Heart left ventricle (tissue), 16 donors: ENCODE results near the gene HGFAC. TPM values are rescaled to one million over a fixed set of nuclear protein-coding genes. Genes with fewer than 3 reads are reported as not detected.
A peak's percentile ranks its signal among the peaks of the same experiment; 100 is the strongest.

ENCODE experiments used
- ATAC-seq, 4 donors: fragments of 200-7000 bp; cut with Tn5 transposase; one replicate each; pipeline ENCODE4 v1.9.1; 2020 to 2022; ENCODE audit warnings: moderate library complexity in 4 of 4, mild to moderate bottlenecking in 3 of 4, moderate number of reproducible peaks in 1 of 4
- DNase-seq, 5 donors: peaks; one replicate each; pipeline ENCODE4 v3.0.0-alpha.2; 2020
- H3K27ac ChIP-seq, 12 donors: fragments of 200-600 bp; sonication (generic) in 4 of 12; one replicate each; pipeline versions ENCODE4 v1.5.0 to v1.8.0; 2016 to 2022; ENCODE audit warnings: mild to moderate bottlenecking in 2 of 12
- H3K27me3 ChIP-seq, 9 donors: fragments of 200-600 bp; sonication (generic) in 2 of 9; one replicate each; pipeline versions ENCODE4 v1.5.1 to v1.8.0; 2016 to 2022; ENCODE audit warnings: mild to moderate bottlenecking in 3 of 9
- H3K36me3 ChIP-seq, 9 donors: fragments of 200-600 bp; sonication (generic) in 2 of 9; one replicate each; pipeline versions ENCODE4 v1.5.0 to v1.8.0; 2018 to 2022; ENCODE audit warnings: mild to moderate bottlenecking in 2 of 9
- H3K4me1 ChIP-seq, 12 donors: fragments of 200-600 bp; sonication (generic) in 4 of 12; one replicate each; pipeline versions ENCODE4 v1.5.0 to v1.8.0; 2016 to 2022; ENCODE audit warnings: mild to moderate bottlenecking in 3 of 12
- H3K4me3 ChIP-seq, 12 donors: fragments of 200-600 bp; sonication (generic) in 4 of 12; one replicate each; pipeline versions ENCODE4 v1.5.0 to v1.8.0; 2017 to 2022; ENCODE audit warnings: mild to moderate bottlenecking in 9 of 12, moderate library complexity in 4 of 12
- H3K9me3 ChIP-seq, 12 donors: fragments of 200-600 bp; sonication (generic) in 4 of 12; one replicate each; pipeline versions ENCODE4 v1.5.0 to v1.8.0; 2016 to 2022; ENCODE audit warnings: mild to moderate bottlenecking in 1 of 12
- CTCF ChIP-seq, 12 donors: fragments of 200-600 bp; sonication (generic) in 4 of 12; IDR thresholded peaks; one replicate each; pipeline versions ENCODE4 v1.5.0 to v1.8.0; 2018 to 2022; ENCODE audit warnings: antibody characterized with exemption in 12 of 12, mild to moderate bottlenecking in 5 of 12
- POLR2A ChIP-seq, 2 donors: fragments of 450-650 bp; IDR thresholded peaks; one replicate each; pipeline ENCODE4 v1.6.1; 2017; ENCODE audit warnings: antibody characterized with exemption in 2 of 2, mild to moderate bottlenecking in 2 of 2, moderate library complexity in 2 of 2
- WGBS, 4 donors: extraction: QIAGEN DNeasy Blood & Tissue Kit in 2 of 4; methylation state at CpG; one replicate each; pipeline versions ENCODE4 v1.1.5 to v1.1.7; 2013 to 2018; 5-methylcytosine and 5-hydroxymethylcytosine counted together
- intact Hi-C, 10 donors: fragments of 100-400 bp; cut with DNase I; formaldehyde crosslinking; loops; one replicate each; pipeline versions ENCODE4 v1.11.1 to v1.14.2; 2022
- polyA plus RNA-seq, 2 donors: library from polyadenylated mRNA; stranded (reverse); fragments of 200-250 nt; gene quantifications; one replicate each; pipeline ENCODE4 v1.2.3, GENCODE V29; 2013
- total RNA-seq, 9 donors: library from RNA; depleted of rRNA in 2 of 9; stranded (reverse); fragments of >200 nt in 2 of 9; fragmentation: NEBNext Ultra II Directional in 3 of 9; extraction: Animal tissue kit (Norgen Biotek cat#: 25700) in 3 of 9; gene quantifications; one replicate each; pipeline versions ENCODE4 v1.1.0 to v1.2.4, GENCODE V29; 2016 to 2023
- donor health status: ischemic (EF 13 %, LVEDD 7.1; RV severe dilation, severe dysfunction).
- donor health status: healthy with polysubstance abuse.
- donor health status: DM: no; HTN: yes; CAD: no.
- donor health status: DM: no; HTN: no; CAD: no.
- donor health status: ischemic (EF 25% LVEDD 6.9; RV normal size, moderate dysfunction).
- donor health status: ischemic (EF 25% LVEDD 5.7; RV mildly dilated, moderate dysfunction).
- donor health status: healthy.
- donor health status: DM: yes; HTN: yes; CAD: no.
- donor health status: ischemic (EF 35%, LVEDD 5.7; RV mildly dilated, moderate dysfunction).
- donor health status: nonischemic (EF 11% LVEDD 7.7; RV severe dilation, severe dysfunction).
- donor health status: DM: yes; HTN: yes; CAD: no.
- donor health status: PGD.
- donor health status: ischemic (EF 29% LVEDD 5.4; RV normal size, mild dysfunction).
- donor health status: nonischemic (EF 23%, LVEDD 6.1; RV moderate dilation, normal function).

Gene HGFAC
- total and polyA plus RNA-seq, 11 donors, result 0.11 to 0.73 (median 0.47) TPM; not detected in 4

DNA sequence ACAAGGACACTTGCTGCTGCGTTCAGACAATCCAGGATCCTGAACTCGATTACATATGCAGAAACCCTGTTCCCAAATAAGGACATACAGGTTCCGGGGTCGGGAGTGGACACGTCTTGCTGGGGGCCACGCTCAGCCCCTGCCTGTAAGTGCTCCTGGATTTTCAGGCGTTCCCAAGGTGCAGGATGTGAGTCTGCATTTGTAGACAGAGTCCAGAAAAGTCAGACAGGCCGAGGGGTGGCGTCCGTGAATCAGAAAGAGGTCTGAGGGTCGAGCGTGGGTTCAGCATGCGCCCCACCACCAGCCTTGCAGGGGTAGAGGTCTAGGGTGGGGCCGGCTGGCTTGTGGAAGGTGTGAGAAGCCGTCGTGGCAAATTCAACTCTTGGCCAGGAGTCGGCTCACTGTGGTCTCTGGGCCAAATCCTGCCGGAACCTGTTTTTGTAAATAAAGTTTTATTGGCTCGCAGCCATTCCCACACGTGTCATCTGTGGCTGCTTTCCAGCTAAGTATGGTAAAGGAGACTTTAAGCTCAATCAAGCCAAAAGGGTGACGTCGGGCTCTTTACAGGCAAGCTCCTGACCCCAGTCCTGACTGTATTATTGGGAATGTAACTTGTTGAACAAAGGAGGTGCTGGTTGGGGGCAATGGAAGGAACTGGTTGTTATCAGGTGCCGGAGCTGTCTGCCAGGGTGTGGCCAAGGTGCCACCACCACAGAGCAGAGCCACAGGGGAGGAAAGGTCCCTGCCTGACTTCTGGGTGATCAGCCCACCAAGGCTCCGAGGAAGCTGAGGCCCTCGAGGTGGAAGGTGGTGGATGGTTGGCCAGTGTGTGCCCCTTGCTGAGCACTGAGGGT lies 28.7 kb downstream of the HGFAC start:
- Histone ChIP-seq H3K36me3 (no peaks in the 10 kb centered on the region), H3K4me1 (peaks cover 0 to 74% (median 17%) of the 10 kb centered on the region in 12 donors), H3K27ac (peak overlapping the region in 10 of 12 donors; percentile 16 to 82 (median 60)), H3K9me3 (no peaks in the 10 kb centered on the region), H3K4me3 (no peak overlapping the region), H3K27me3 (peaks cover 0 to 4% (median 0%) of the 10 kb centered on the region in 9 donors)
- DNase-seq, result peak in 1 of 5 donors; percentile 27
- 44 to 58% (median 46%) methylated on average over 24 to 25 of the region's 25 CpGs for WGBS, 4 donors
- TF ChIP-seq POLR2A (IDR thresholded peaks at IDR 0.05) (no peak), CTCF (IDR thresholded peaks at IDR 0.05) (no peak)
- ATAC-seq, result no peak
- intact Hi-C loops, result no loop called here

DNA sequence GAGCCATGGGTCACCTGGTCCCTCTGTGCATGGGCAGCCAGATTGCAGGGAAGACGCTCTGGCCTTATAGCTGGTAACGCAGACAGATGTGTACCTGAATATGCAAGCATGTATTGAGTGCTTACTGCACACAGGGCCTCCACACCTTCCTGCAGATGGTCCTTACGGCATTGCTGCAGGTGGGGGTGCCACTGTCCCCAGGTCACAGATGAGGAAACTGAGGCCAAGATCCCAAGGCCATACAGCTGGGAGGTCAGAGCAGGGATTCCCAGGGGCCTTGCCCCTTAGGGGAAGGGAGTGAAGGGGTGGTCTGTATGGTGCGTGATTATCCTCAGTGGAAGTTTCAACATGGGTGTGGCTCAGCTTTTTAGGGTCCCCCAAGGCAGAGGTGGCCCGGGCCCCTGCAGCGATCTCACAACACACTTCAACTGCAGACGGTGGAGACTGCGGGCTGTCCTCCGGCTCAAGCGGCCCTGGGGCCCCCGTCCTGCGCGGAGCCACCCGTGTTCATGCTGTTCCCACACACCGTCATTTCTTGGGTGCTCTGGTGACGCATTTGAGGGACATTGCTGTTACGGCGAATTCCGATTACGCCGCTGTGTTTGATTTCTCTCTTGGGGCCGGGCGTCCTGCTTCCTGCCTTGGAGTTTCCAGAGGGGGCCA lies 29.5 kb downstream of the HGFAC start:
- Histone ChIP-seq H3K36me3 (no peaks in the 10 kb centered on the region), H3K9me3 (no peaks in the 10 kb centered on the region), H3K27ac (peak overlapping the region in 1 of 12 donors; percentile 82), H3K27me3 (peaks cover 0 to 3% (median 0%) of the 10 kb centered on the region in 9 donors), H3K4me1 (peaks cover 0 to 66% (median 16%) of the 10 kb centered on the region in 12 donors), H3K4me3 (no peak overlapping the region)
- no peak for ATAC-seq
- TF ChIP-seq POLR2A (IDR thresholded peaks at IDR 0.05), result no peak
- no peak for TF ChIP-seq CTCF (IDR thresholded peaks at IDR 0.05)
- no peak for DNase-seq
- intact Hi-C loops, result no loop called here
- 87 to 91% (median 88%) methylated on average over 22 to 23 of the region's 23 CpGs for WGBS, 4 donors

DNA sequence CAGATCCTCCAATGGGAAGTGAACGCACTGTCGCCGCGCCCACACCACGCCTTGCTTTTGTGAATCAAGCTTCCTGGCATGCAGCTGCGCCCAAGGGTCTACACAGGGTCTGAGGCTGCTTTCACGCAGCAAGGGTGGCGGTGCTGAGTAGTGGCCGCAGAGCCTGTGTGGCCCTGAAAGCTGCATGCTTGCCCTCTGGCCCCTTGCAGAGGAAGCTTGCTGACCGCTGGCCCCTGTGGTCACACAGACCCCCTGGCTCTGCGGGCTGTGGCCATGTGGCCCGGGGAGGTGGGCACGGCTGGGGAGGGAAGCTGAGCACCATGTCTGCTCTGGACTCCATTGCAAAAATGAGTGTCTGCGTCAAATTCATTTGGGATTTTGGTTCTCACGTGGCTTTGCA lies 30.1 kb downstream of the HGFAC start:
- H3K36me3 ChIP-seq, result peaks cover 0 to 6% (median 0%) of the 10 kb centered on the region in 9 donors
- TF ChIP-seq POLR2A (IDR thresholded peaks at IDR 0.05), result no peak
- no peak for TF ChIP-seq CTCF (IDR thresholded peaks at IDR 0.05)
- H3K9me3 ChIP-seq, result no peaks in the 10 kb centered on the region
- intact Hi-C loops, result no loop called here
- no peak overlapping the region for H3K4me3 ChIP-seq
- peak overlapping the region in 2 of 12 donors; percentile 18 to 82 for H3K27ac ChIP-seq
- WGBS, 4 donors, result 78 to 95% (median 84%) methylated on average over 15 of the region's 15 CpGs
- DNase-seq, result no peak
- no peak for ATAC-seq
- H3K27me3 ChIP-seq, result no peaks in the 10 kb centered on the region
- H3K4me1 ChIP-seq, result peaks cover 0 to 60% (median 13%) of the 10 kb centered on the region in 12 donors
